Esophagus muscularis mucosa (tissue), 3 donors: ENCODE data around the gene BRCA1.
"Not testable (repeated sequence)": the region's sequence is repeated elsewhere in the genome, so short reads cannot be mapped to it uniquely, and the experiment has no call there.

Experiments
- POLR2AphosphoS5 ChIP-seq, 2 donors: sonication (generic); formaldehyde crosslinking; IDR thresholded peaks; one replicate each; pipeline ENCODE4 v1.6.1; 2017; ENCODE audit warnings: antibody characterized with exemption in 2 of 2
- TF ChIP-seq, protein P1 (sequence below), 3 experiments: fragments of 200-600 bp in 2 of 3; fragments of 450-650 bp in 1 of 3; sonication (generic) in 2 of 3; IDR thresholded peaks; one replicate each; pipeline ENCODE4 v1.5.1; 2017 to 2019; ENCODE audit warnings: antibody characterized with exemption in 3 of 3, mild to moderate bottlenecking in 2 of 3, moderate library complexity in 1 of 3

DNA sequence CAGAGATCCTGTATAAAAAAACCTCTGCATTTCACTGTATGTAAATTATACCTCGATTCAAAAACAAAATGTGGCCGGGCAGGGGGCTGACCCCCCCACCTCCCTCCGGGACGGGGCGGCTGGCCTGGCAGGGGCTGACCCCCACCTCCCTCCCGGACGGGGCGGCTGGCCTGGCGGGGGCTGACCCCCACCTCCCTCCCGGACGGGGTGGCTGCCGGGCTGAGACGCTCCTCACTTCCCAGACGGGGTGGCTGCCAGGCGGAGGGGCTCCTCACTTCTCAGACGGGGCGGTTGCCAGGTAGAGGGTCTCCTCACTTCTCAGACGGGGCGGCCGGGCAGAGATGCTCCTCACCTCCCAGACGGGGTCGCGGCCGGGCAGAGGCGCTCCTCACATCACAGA, 34.1 kb upstream of the BRCA1 start:
- TF ChIP-seq, protein P1, sequence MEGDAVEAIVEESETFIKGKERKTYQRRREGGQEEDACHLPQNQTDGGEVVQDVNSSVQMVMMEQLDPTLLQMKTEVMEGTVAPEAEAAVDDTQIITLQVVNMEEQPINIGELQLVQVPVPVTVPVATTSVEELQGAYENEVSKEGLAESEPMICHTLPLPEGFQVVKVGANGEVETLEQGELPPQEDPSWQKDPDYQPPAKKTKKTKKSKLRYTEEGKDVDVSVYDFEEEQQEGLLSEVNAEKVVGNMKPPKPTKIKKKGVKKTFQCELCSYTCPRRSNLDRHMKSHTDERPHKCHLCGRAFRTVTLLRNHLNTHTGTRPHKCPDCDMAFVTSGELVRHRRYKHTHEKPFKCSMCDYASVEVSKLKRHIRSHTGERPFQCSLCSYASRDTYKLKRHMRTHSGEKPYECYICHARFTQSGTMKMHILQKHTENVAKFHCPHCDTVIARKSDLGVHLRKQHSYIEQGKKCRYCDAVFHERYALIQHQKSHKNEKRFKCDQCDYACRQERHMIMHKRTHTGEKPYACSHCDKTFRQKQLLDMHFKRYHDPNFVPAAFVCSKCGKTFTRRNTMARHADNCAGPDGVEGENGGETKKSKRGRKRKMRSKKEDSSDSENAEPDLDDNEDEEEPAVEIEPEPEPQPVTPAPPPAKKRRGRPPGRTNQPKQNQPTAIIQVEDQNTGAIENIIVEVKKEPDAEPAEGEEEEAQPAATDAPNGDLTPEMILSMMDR (IDR thresholded peaks at IDR 0.05), result not testable (repeated sequence)
- TF ChIP-seq POLR2AphosphoS5 (IDR thresholded peaks at IDR 0.05), result not testable (repeated sequence)
